ENCODE results near the gene MAST3.

- TF ChIP-seq, protein P1, sequence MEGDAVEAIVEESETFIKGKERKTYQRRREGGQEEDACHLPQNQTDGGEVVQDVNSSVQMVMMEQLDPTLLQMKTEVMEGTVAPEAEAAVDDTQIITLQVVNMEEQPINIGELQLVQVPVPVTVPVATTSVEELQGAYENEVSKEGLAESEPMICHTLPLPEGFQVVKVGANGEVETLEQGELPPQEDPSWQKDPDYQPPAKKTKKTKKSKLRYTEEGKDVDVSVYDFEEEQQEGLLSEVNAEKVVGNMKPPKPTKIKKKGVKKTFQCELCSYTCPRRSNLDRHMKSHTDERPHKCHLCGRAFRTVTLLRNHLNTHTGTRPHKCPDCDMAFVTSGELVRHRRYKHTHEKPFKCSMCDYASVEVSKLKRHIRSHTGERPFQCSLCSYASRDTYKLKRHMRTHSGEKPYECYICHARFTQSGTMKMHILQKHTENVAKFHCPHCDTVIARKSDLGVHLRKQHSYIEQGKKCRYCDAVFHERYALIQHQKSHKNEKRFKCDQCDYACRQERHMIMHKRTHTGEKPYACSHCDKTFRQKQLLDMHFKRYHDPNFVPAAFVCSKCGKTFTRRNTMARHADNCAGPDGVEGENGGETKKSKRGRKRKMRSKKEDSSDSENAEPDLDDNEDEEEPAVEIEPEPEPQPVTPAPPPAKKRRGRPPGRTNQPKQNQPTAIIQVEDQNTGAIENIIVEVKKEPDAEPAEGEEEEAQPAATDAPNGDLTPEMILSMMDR (conservative IDR thresholded peaks at IDR 0.05; ENCODE audit: low read length): no peak
- TF ChIP-seq EZH2phosphoT487 (IDR thresholded peaks at IDR 0.05; ENCODE audit: borderline replicate concordance): no peak
Observed at GRCh38 chr19:18157465-18158063, 60.0 kb downstream of the MAST3 start.
